Hepatocyte (in vitro differentiated cells): ENCODE data around the gene SCN11A.

Source experiments
- CTCF ChIP-seq: fragments of 200-600 bp; sonication (generic); IDR thresholded peaks from 2 replicates; pipeline ENCODE4 v1.5.1; 2016; ENCODE audit warnings: antibody characterized with exemption, mild to moderate bottlenecking; ENCODE audit not compliant: poor library complexity
- EZH2 ChIP-seq: fragments of 200-600 bp; sonication (generic); IDR thresholded peaks from 2 replicates; pipeline ENCODE4 v1.6.1; 2016; ENCODE audit warnings: antibody characterized with exemption, mild to moderate bottlenecking, borderline replicate concordance

- TF ChIP-seq CTCF (no peak), EZH2 (no peak)
These were observed 43.3 kb upstream of the SCN11A start for GRCh38 chr3:39094851-39095677.
